MCF 10A (cell line): Measurements from ENCODE around the gene RMI2. TPM values are rescaled to one million over a fixed set of nuclear protein-coding genes. Genes with fewer than 3 reads are reported as not detected.

ENCODE experiments used
- BruUV-seq: library from RNA; stranded (reverse); fragments of 400-500 nt; replicated peaks from 2 replicates; lab custom pipeline; 2021; lab: Mats Ljungman, UMichigan
- CTCF ChIA-PET: fragments of 300-600 bp; sonication (Branson Sonifier 250); formaldehyde crosslinking; extraction: SDS; loops from one replicate; lab custom pipeline; 2021; ENCODE audit warnings: antibody characterized with exemption, inconsistent platforms; lab: Yijun Ruan, JAX
- POLR2A ChIA-PET: fragments of 300-600, 350-650 bp; sonication (Branson Sonifier 250); formaldehyde crosslinking; extraction: SDS; loops from one replicate; lab custom pipeline; 2020; ENCODE audit warnings: antibody characterized with exemption, inconsistent platforms; lab: Yijun Ruan, JAX
- DNase-seq: peaks from one replicate; pipeline ENCODE4 v3.0.0-alpha.2; 2018; ENCODE audit not compliant: unreplicated experiment
- H3K27ac Mint-ChIP-seq: one replicate; pipeline ENCODE4 v1.8.0; 2022; ENCODE audit warnings: mild to moderate bottlenecking, low read depth, mixed read lengths; ENCODE audit not compliant: unreplicated experiment
- H3K27me3 Mint-ChIP-seq: one replicate; pipeline ENCODE4 v1.8.0; 2022; ENCODE audit warnings: mixed read lengths; ENCODE audit not compliant: insufficient read depth, unreplicated experiment
- H3K36me3 Mint-ChIP-seq: one replicate; pipeline ENCODE4 v1.8.0; 2022; ENCODE audit warnings: mild to moderate bottlenecking, moderate library complexity, mixed read lengths; ENCODE audit not compliant: insufficient read depth, unreplicated experiment
- H3K4me1 Mint-ChIP-seq: one replicate; pipeline ENCODE4 v1.8.0; 2022; ENCODE audit warnings: mixed read lengths; ENCODE audit not compliant: insufficient read depth, unreplicated experiment
- H3K4me3 Mint-ChIP-seq: one replicate; pipeline ENCODE4 v1.8.0; 2022; ENCODE audit warnings: mild to moderate bottlenecking, moderate library complexity, mixed read lengths; ENCODE audit not compliant: unreplicated experiment
- H3K9me3 Mint-ChIP-seq: one replicate; pipeline ENCODE4 v1.8.0; 2022; ENCODE audit warnings: mixed read lengths; ENCODE audit not compliant: unreplicated experiment
- CTCF ChIP-seq: fragments of 200-600 bp; IDR thresholded peaks from one replicate; pipeline ENCODE4 v1.8.0; 2022; ENCODE audit warnings: antibody characterized with exemption, mild to moderate bottlenecking; ENCODE audit not compliant: unreplicated experiment
- intact Hi-C: fragments of 100-400 bp; cut with micrococcal nuclease; formaldehyde crosslinking; loops from 2 replicates; pipeline ENCODE4 v1.14.1; 2022
- total RNA-seq: library from RNA; stranded (reverse); gene quantifications from 2 replicates; pipeline ENCODE4 v1.2.3, GENCODE V29; 2022

Gene RMI2
- total RNA-seq, 1 experiment from 2014 or later = 6.6 TPM

- Mint-ChIP-seq H3K27me3 (no peaks in the 10 kb centered on the region), H3K27ac (no peak overlapping the region), H3K4me1 (peaks cover 9% of the 10 kb centered on the region), H3K9me3 (no peaks in the 10 kb centered on the region), H3K4me3 (no peak overlapping the region), H3K36me3 (no peaks in the 10 kb centered on the region)
- POLR2A ChIA-PET = no interaction called here
- TF ChIP-seq CTCF = no peak
- no peak for DNase-seq
- intact Hi-C loops = no loop called here
- BruUV-seq = no TSS peak
- CTCF ChIA-PET = interaction anchor here (0.6 kb wide), 1 partner anchor 9 kb away, joined by 3 read pairs; no protein-coding TSS in a partner anchor
Measured at GRCh38 chr16:11341371-11341770, 3.9 kb upstream of the RMI2 start.

GRCh38 chr16:11342021-11342855 is 3.0 kb upstream of the RMI2 start:
- Mint-ChIP-seq H3K4me1 (peaks cover 9% of the 10 kb centered on the region), H3K9me3 (no peaks in the 10 kb centered on the region), H3K27ac (no peak overlapping the region), H3K4me3 (no peak overlapping the region), H3K27me3 (no peaks in the 10 kb centered on the region), H3K36me3 (no peaks in the 10 kb centered on the region)
- CTCF ChIA-PET = no interaction called here
- peak; percentile 41 for DNase-seq
- TF ChIP-seq CTCF = no peak
- intact Hi-C loops = no loop called here
- POLR2A ChIA-PET = no interaction called here
- no TSS peak for BruUV-seq

- no peaks in the 10 kb centered on the region for H3K9me3 Mint-ChIP-seq
- TF ChIP-seq CTCF = no peak
- H3K27me3 Mint-ChIP-seq = no peaks in the 10 kb centered on the region
- H3K36me3 Mint-ChIP-seq = no peaks in the 10 kb centered on the region
- DNase-seq = no peak
- CTCF ChIA-PET = interaction anchor here (0.6 to 2.7 kb wide), 6 partner anchors 9 to 383 kb away, joined by 3 to 10 read pairs (median 3); no protein-coding TSS in a partner anchor
- peaks cover 20% of the 10 kb centered on the region for H3K4me1 Mint-ChIP-seq
- BruUV-seq = no TSS peak
- intact Hi-C loops = no loop called here
- H3K27ac Mint-ChIP-seq = no peak overlapping the region
- peak overlapping the region; percentile 84 for H3K4me3 Mint-ChIP-seq
- POLR2A ChIA-PET = interaction anchor here (0.6 to 1.7 kb wide), 4 partner anchors 9 to 240 kb away, joined by 3 to 4 read pairs (median 4); partner anchors contain the start of gene LITAF
Measured at GRCh38 chr16:11346700-11347319, 1.6 kb downstream of the RMI2 start.

- no peak for TF ChIP-seq CTCF
- POLR2A ChIA-PET = interaction anchor here (1.2 to 2.2 kb wide), 3 partner anchors 8 to 239 kb away, joined by 4 to 6 read pairs (median 4); partner anchors contain the start of gene LITAF
- intact Hi-C loops = no loop called here
- Mint-ChIP-seq H3K27ac (no peak overlapping the region), H3K27me3 (no peaks in the 10 kb centered on the region), H3K4me1 (peaks cover 20% of the 10 kb centered on the region), H3K36me3 (no peaks in the 10 kb centered on the region), H3K9me3 (no peaks in the 10 kb centered on the region), H3K4me3 (no peak overlapping the region)
- DNase-seq = peak; percentile 42
- CTCF ChIA-PET = interaction anchor here (0.7 to 2.7 kb wide), 4 partner anchors 49 to 384 kb away, joined by 3 to 10 read pairs (median 4); no protein-coding TSS in a partner anchor
- no TSS peak for BruUV-seq
Measured at GRCh38 chr16:11347831-11348230, 2.6 kb downstream of the RMI2 start.
